Lung (tissue), 12 donors: Measurements from ENCODE around the gene ADH1C. TPM values are rescaled to one million over a fixed set of nuclear protein-coding genes. Genes with fewer than 3 reads are reported as not detected.
A peak's percentile ranks its signal among the peaks of the same experiment; 100 is the strongest.
"Not testable (repeated sequence)": the region's sequence is repeated elsewhere in the genome, so short reads cannot be mapped to it uniquely, and the experiment has no call there.

Source experiments
- ATAC-seq: fragments of 200-7000 bp; cut with Tn5 transposase; one replicate; pipeline ENCODE4 v1.9.1; 2020; ENCODE audit warnings: moderate number of reproducible peaks; ENCODE audit not compliant: insufficient read depth, low FRiP score
- DNase-seq, 3 donors: peaks; one replicate each; pipeline ENCODE4 v3.0.0-alpha.2; 2013 to 2017
- H3K27ac ChIP-seq, 2 donors: one replicate each; pipeline ENCODE4 v1.5.1; 2013; ENCODE audit warnings: mild to moderate bottlenecking in 2 of 2, moderate library complexity in 2 of 2, control low read depth in 1 of 2, inconsistent platforms in 1 of 2, low read depth in 1 of 2, low read length in 1 of 2
- H3K27me3 ChIP-seq, 3 donors: one replicate each; pipeline ENCODE4 v1.5.1; 2013; ENCODE audit warnings: low read length in 2 of 3; ENCODE audit not compliant: control insufficient read depth in 3 of 3, insufficient read depth in 3 of 3
- H3K36me3 ChIP-seq, 4 donors: one replicate each; pipeline ENCODE4 v1.5.1; 2013; ENCODE audit warnings: low read length in 4 of 4, mild to moderate bottlenecking in 1 of 4, moderate library complexity in 1 of 4; ENCODE audit not compliant: control insufficient read depth in 4 of 4, insufficient read depth in 4 of 4
- H3K4me1 ChIP-seq, 5 donors: one replicate each; pipeline ENCODE4 v1.5.1; 2013; ENCODE audit warnings: low read length in 5 of 5, mild to moderate bottlenecking in 2 of 5, moderate library complexity in 1 of 5; ENCODE audit not compliant: control insufficient read depth in 5 of 5, insufficient read depth in 5 of 5
- H3K4me3 ChIP-seq: one replicate; pipeline ENCODE4 v1.5.1; 2013; ENCODE audit warnings: mild to moderate bottlenecking, control low read depth, moderate library complexity
- H3K9ac ChIP-seq, 2 donors: one replicate each; pipeline ENCODE4 v1.5.1; 2013; ENCODE audit warnings: low read length in 2 of 2, control low read depth in 1 of 2; ENCODE audit not compliant: insufficient read depth in 1 of 2
- H3K9me3 ChIP-seq, 4 donors: one replicate each; pipeline ENCODE4 v1.5.1; 2013; ENCODE audit warnings: low read length in 3 of 4, mild to moderate bottlenecking in 1 of 4, moderate library complexity in 1 of 4; ENCODE audit not compliant: control insufficient read depth in 4 of 4, insufficient read depth in 3 of 4
- CTCF ChIP-seq: IDR thresholded peaks from 2 replicates; pipeline ENCODE4 v1.5.1; 2012; ENCODE audit warnings: mild to moderate bottlenecking; ENCODE audit errors: control extremely low read depth, extremely low read depth
- WGBS, 2 donors: extraction: QIAGEN DNeasy Blood & Tissue Kit; methylation state at CpG; one replicate each; pipeline ENCODE4 v1.1.7; 2013; 5-methylcytosine and 5-hydroxymethylcytosine counted together
- polyA plus RNA-seq, 2 donors: library from polyadenylated mRNA; stranded (reverse); fragments of 200-250 nt; gene quantifications; one replicate each; pipeline ENCODE4 v1.2.1, GENCODE V29; 2013
- total RNA-seq, 2 donors: library from RNA; depleted of rRNA in 1 of 2; stranded (reverse); fragments of >200 nt in 1 of 2; gene quantifications; one replicate each; pipeline ENCODE4 v1.2.1, GENCODE V29; 2014 to 2021
- donor health status: control.
- donor health status: control.
- donor health status: Bipolar disorder and iron deficiency.
- donor health status: healthy.
- donor health status: DM: yes; HTN: yes; CAD: no.

The ADH1C gene
- total and polyA plus RNA-seq, 4 donors = 2.6 to 14.8 (median 6.4) TPM

- 31 to 54% methylated on average over 1 of the region's 1 CpG for WGBS, 2 donors
- H3K27ac ChIP-seq = no peak overlapping the region
Measured at GRCh38 chr4:99381588-99382175, 29.1 kb upstream of the ADH1C start.

GRCh38 chr4:99379571-99379970, 27.0 kb upstream of the ADH1C start:
- Histone ChIP-seq H3K9ac (no peak overlapping the region), H3K4me3 (no peak overlapping the region), H3K27ac (no peak overlapping the region), H3K27me3 (no peaks in the 10 kb centered on the region), H3K36me3 (no peaks in the 10 kb centered on the region), H3K9me3 (peaks cover 0 to 5% (median 2%) of the 10 kb centered on the region in 4 donors), H3K4me1 (peaks cover 0 to 31% (median 0%) of the 10 kb centered on the region in 5 donors)
- no peak for ATAC-seq
- no peak for TF ChIP-seq CTCF
- DNase-seq = no peak

More at GRCh38 chr4:99381588-99382175, 29.1 kb upstream of the ADH1C start:
- Histone ChIP-seq H3K9me3 (peaks cover 0 to 4% (median 0%) of the 10 kb centered on the region in 4 donors), H3K4me1 (peaks cover 0 to 39% (median 0%) of the 10 kb centered on the region in 5 donors), H3K27me3 (no peaks in the 10 kb centered on the region), H3K4me3 (no peak overlapping the region), H3K9ac (no peak overlapping the region), H3K36me3 (no peaks in the 10 kb centered on the region)
- ATAC-seq (no peak), DNase-seq (peak in 1 of 3 donors; percentile 26)
- no peak for TF ChIP-seq CTCF

- DNase-seq (no peak), ATAC-seq (no peak)
- WGBS, 2 donors = 90 to 91% methylated on average over 3 of the region's 3 CpGs
- peaks cover 0 to 5% (median 2%) of the 10 kb centered on the region in 4 donors for H3K9me3 ChIP-seq
- H3K27ac ChIP-seq = no peak overlapping the region
- no peaks in the 10 kb centered on the region for H3K36me3 ChIP-seq
- H3K4me1 ChIP-seq = peaks cover 0 to 24% (median 0%) of the 10 kb centered on the region in 5 donors
- TF ChIP-seq CTCF = no peak
- no peak overlapping the region for H3K9ac ChIP-seq
- H3K27me3 ChIP-seq = no peaks in the 10 kb centered on the region
- no peak overlapping the region for H3K4me3 ChIP-seq
Measured at GRCh38 chr4:99378876-99379275, 26.3 kb upstream of the ADH1C start.

- H3K36me3 ChIP-seq, H3K9me3 ChIP-seq, H3K4me1 ChIP-seq, ATAC-seq, H3K4me3 ChIP-seq, H3K27me3 ChIP-seq, H3K9ac ChIP-seq, H3K27ac ChIP-seq: not testable (repeated sequence)
- WGBS, 2 donors = 78 to 87% methylated on average over 6 of the region's 6 CpGs
- peak in 1 of 3 donors; percentile 22 for DNase-seq
Measured at GRCh38 chr4:99377341-99377740, 24.8 kb upstream of the ADH1C start.

GRCh38 chr4:99372464-99372863, 19.9 kb upstream of the ADH1C start:
- H3K9me3 ChIP-seq, H3K4me3 ChIP-seq, H3K36me3 ChIP-seq, DNase-seq, H3K27me3 ChIP-seq, H3K27ac ChIP-seq, H3K9ac ChIP-seq, ATAC-seq, H3K4me1 ChIP-seq: not testable (repeated sequence)
- WGBS, 2 donors = 93 to 94% methylated on average over 2 of the region's 2 CpGs

GRCh38 chr4:99367817-99368216, 15.3 kb upstream of the ADH1C start:
- H3K36me3 ChIP-seq, H3K27ac ChIP-seq, H3K4me1 ChIP-seq, ATAC-seq, H3K4me3 ChIP-seq, H3K9me3 ChIP-seq, H3K9ac ChIP-seq, H3K27me3 ChIP-seq: not testable (repeated sequence)
- peak; percentile 18 to 78 (median 37) for DNase-seq
- WGBS, 2 donors = 60 to 66% methylated on average over 2 of the region's 2 CpGs
